ENCODE results near the gene CNIH1. TPM values are rescaled to one million over a fixed set of nuclear protein-coding genes. Genes with fewer than 3 reads are reported as not detected.

Gene CNIH1
- total and polyA plus RNA-seq, 8 donors, result 4.7 to 78.5 (median 34.6) TPM

DNA sequence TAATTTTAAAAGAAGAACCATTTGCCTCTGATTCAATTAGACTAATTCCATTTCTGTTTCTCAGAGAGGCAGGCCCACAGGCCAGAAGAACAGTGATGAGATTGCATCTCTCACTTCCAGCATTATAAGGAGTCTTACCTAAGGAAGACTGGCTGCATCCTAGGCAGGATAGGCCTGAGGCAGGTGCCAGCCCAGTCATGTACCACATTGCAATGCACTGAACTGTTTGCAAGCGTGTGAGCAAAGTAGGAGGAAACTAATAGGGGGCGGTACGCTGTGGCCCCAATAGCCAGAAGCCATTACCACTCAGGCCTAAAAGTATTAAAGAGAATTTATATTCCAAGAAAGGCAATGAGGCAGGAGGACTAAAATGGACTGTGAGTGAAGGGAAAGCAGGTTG lies 12.1 kb upstream of the CNIH1 start:
- H3K4me3 ChIP-seq, result no peak overlapping the region
- H3K27me3 ChIP-seq, result peaks cover 0 to 19% (median 0%) of the 10 kb centered on the region in 3 donors
- TF ChIP-seq EP300 (IDR thresholded peaks at IDR 0.05) (no peak), POLR2AphosphoS5 (IDR thresholded peaks at IDR 0.05) (no peak)
- TF ChIP-seq, protein P1, sequence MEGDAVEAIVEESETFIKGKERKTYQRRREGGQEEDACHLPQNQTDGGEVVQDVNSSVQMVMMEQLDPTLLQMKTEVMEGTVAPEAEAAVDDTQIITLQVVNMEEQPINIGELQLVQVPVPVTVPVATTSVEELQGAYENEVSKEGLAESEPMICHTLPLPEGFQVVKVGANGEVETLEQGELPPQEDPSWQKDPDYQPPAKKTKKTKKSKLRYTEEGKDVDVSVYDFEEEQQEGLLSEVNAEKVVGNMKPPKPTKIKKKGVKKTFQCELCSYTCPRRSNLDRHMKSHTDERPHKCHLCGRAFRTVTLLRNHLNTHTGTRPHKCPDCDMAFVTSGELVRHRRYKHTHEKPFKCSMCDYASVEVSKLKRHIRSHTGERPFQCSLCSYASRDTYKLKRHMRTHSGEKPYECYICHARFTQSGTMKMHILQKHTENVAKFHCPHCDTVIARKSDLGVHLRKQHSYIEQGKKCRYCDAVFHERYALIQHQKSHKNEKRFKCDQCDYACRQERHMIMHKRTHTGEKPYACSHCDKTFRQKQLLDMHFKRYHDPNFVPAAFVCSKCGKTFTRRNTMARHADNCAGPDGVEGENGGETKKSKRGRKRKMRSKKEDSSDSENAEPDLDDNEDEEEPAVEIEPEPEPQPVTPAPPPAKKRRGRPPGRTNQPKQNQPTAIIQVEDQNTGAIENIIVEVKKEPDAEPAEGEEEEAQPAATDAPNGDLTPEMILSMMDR (IDR thresholded peaks at IDR 0.05), result no peak
- no peaks in the 10 kb centered on the region for H3K9me3 ChIP-seq
- peaks cover 0 to 4% (median 2%) of the 10 kb centered on the region in 4 donors for H3K4me1 ChIP-seq
- intact Hi-C loops (cut with DNase I; ENCODE audit: low total_unique reads), result no loop called here
- no peak for DNase-seq
- H3K36me3 ChIP-seq, result no peaks in the 10 kb centered on the region
- 85 to 99% (median 92%) methylated on average over 3 of the region's 3 CpGs for WGBS, 5 donors
- H3K27ac ChIP-seq, result no peak overlapping the region

DNA sequence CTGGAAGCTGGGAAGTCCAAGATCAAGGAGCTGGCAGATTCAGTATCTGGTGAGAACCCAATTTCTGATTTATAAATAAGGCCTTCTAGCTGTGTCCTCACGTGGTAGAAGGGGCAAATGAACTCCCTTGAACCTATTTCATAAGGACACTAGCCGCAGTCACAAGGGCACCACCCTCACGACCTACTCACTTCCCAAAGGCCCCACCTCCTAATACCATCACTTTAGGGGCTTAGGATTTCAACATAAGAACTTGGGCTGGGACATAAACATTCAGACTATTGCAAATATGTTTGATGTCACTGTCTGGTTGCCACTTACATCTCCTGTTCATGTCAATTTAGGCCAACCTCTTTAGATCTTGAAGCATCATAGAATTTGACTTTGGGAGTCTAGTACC lies 10.8 kb upstream of the CNIH1 start:
- Histone ChIP-seq H3K4me1 (no peaks in the 10 kb centered on the region), H3K4me3 (no peak overlapping the region), H3K27me3 (peaks cover 0 to 19% (median 0%) of the 10 kb centered on the region in 3 donors), H3K36me3 (no peaks in the 10 kb centered on the region), H3K27ac (no peak overlapping the region), H3K9me3 (no peaks in the 10 kb centered on the region)
- DNase-seq, result no peak
- 77 to 91% (median 79%) methylated on average over 3 of the region's 3 CpGs for WGBS, 5 donors
- TF ChIP-seq POLR2AphosphoS5 (IDR thresholded peaks at IDR 0.05) (no peak), POLR2A (IDR thresholded peaks at IDR 0.05) (no peak), EP300 (IDR thresholded peaks at IDR 0.05) (no peak)
- TF ChIP-seq, protein P1 (IDR thresholded peaks at IDR 0.05), result no peak
- intact Hi-C loops (cut with DNase I; ENCODE audit: low total_unique reads), result no loop called here

DNA sequence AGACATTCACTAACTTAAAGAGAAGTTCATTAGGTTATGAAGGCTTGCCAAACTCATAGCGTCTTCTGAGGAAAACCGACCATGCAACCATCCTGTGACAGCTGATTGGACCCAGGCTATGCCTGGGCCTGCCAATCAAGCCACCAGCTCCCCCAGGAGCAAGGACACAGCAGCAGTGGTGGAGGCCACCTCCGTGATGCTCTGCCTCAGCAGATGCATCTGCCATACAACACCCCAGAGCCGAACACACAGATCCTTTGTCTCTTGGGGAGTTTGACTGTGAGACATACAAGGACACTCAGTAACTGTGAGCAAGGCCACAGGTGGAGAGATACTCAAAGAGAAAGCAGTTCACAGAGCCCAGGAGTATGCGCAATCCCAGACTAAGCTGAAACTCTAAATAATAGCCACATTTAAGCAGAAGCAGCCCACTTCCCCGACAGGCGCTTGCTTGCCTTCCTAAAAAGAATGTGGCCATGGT lies 10.0 kb upstream of the CNIH1 start:
- H3K36me3 ChIP-seq, result no peaks in the 10 kb centered on the region
- no peak overlapping the region for H3K4me3 ChIP-seq
- H3K27ac ChIP-seq, result no peak overlapping the region
- no peaks in the 10 kb centered on the region for H3K9me3 ChIP-seq
- TF ChIP-seq, protein P1 (IDR thresholded peaks at IDR 0.05), result no peak
- TF ChIP-seq EP300 (IDR thresholded peaks at IDR 0.05), result no peak
- intact Hi-C loops (cut with DNase I; ENCODE audit: low total_unique reads), result no loop called here
- no peak for DNase-seq
- WGBS, 5 donors, result 88 to 98% (median 90%) methylated on average over 7 of the region's 7 CpGs
- peaks cover 0 to 19% (median 0%) of the 10 kb centered on the region in 3 donors for H3K27me3 ChIP-seq
- H3K4me1 ChIP-seq, result peaks cover 0 to 7% (median 2%) of the 10 kb centered on the region in 4 donors

DNA sequence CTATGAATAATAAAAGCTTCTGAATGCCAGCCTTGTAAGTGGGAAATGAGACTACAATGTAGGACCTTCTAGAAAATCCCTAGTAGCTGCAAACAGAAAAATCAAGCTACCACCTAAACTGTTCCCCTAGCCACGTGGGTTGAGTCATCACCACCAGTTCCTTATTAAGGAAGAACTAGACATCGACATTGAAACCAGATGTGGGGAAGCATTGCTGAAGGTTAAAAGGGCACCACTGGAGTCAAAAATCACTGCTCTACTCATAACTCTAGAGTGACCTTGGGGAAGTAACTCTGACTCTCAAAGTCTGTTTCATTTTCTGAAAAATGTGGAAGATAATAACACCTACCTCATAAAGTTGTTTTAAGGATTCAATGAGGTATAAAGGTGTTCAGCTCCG lies 9.4 kb upstream of the CNIH1 start:
- Histone ChIP-seq H3K4me3 (no peak overlapping the region), H3K27ac (no peak overlapping the region), H3K36me3 (no peaks in the 10 kb centered on the region), H3K27me3 (peaks cover 0 to 19% (median 0%) of the 10 kb centered on the region in 3 donors), H3K9me3 (no peaks in the 10 kb centered on the region), H3K4me1 (peaks cover 0 to 13% (median 5%) of the 10 kb centered on the region in 4 donors)
- intact Hi-C loops (cut with DNase I; ENCODE audit: low total_unique reads), result no loop called here
- WGBS, 5 donors, result 67 to 82% (median 75%) methylated on average over 3 of the region's 3 CpGs
- TF ChIP-seq POLR2AphosphoS5 (IDR thresholded peaks at IDR 0.05), result no peak
- peak in 1 of 2 donors; percentile 35 for DNase-seq

DNA sequence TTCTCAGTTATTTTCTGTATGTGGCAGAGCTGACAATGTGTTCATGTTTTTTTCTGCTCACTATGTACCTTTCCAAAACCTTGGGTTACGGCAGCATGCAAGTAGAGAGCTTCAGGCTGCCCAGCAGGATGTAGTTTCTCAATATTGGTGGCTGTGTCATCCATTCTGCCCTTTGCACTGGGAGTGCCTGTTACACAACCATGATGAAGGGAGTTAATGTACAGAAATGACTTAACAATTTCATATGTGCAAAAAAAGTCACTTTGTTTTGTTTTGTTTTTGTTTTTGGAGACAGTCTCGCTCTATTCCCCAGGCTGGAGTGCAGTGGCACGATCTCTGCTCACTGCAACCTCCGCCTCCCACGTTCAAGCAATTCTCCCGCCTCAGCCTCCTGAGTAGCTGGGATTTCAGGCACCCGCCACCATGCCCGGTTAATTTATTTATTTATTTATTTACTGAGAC lies 6.1 kb upstream of the CNIH1 start:
- peaks cover 0 to 17% (median 5%) of the 10 kb centered on the region in 4 donors for H3K4me1 ChIP-seq
- H3K27ac ChIP-seq, result peak overlapping the region in 1 of 5 donors; percentile 30
- no peak overlapping the region for H3K4me3 ChIP-seq
- no peaks in the 10 kb centered on the region for H3K36me3 ChIP-seq
- TF ChIP-seq POLR2AphosphoS5 (IDR thresholded peaks at IDR 0.05) (peak in 1 of 3 donors; percentile 49), POLR2A (IDR thresholded peaks at IDR 0.05) (no peak)
- whole genome bisulfite sequencing, 5 donors, result 80 to 91% (median 91%) methylated on average over 8 of the region's 8 CpGs
- no peaks in the 10 kb centered on the region for H3K9me3 ChIP-seq
- intact Hi-C loops (cut with DNase I; ENCODE audit: low total_unique reads), result no loop called here
- peak; percentile 37 to 77 for DNase-seq
- peaks cover 0 to 9% (median 0%) of the 10 kb centered on the region in 3 donors for H3K27me3 ChIP-seq
